Non-pigmented ciliary epithelial cell (primary cell): Measurements from ENCODE around the gene PEX7.
"Not testable (repeated sequence)": the region's sequence is repeated elsewhere in the genome, so short reads cannot be mapped to it uniquely, and the experiment has no call there.

Experiments used
- DNase-seq: peaks from one replicate; pipeline ENCODE4 v3.0.0-alpha.2; 2010; ENCODE audit warnings: low read depth

The PEX7 gene

GRCh38 chr6:136950436-136951126, 128.2 kb downstream of the PEX7 start:
- DNase-seq = no peak

GRCh38 chr6:136952714-136953260, 130.4 kb downstream of the PEX7 start:
- no peak for DNase-seq

DNA sequence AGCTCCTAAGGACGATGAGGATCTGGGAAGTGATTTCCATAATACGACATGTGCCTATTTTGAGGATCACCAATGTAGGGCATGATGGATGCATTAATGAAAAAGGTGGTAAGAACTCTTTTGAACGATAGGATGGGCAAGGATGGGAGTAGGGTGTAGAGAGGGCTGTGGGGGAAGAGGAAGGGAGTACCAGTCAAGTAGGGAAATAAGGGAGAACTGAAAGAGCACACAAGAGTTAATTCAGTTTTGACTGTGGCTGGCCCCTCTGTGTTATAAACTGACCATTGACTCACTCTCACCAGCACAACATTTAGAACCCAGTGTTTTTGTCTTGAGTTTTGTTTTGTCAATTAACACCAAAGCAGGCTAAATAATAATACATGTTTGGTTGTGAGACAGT, 132.7 kb downstream of the PEX7 start:
- DNase-seq = no peak

DNA sequence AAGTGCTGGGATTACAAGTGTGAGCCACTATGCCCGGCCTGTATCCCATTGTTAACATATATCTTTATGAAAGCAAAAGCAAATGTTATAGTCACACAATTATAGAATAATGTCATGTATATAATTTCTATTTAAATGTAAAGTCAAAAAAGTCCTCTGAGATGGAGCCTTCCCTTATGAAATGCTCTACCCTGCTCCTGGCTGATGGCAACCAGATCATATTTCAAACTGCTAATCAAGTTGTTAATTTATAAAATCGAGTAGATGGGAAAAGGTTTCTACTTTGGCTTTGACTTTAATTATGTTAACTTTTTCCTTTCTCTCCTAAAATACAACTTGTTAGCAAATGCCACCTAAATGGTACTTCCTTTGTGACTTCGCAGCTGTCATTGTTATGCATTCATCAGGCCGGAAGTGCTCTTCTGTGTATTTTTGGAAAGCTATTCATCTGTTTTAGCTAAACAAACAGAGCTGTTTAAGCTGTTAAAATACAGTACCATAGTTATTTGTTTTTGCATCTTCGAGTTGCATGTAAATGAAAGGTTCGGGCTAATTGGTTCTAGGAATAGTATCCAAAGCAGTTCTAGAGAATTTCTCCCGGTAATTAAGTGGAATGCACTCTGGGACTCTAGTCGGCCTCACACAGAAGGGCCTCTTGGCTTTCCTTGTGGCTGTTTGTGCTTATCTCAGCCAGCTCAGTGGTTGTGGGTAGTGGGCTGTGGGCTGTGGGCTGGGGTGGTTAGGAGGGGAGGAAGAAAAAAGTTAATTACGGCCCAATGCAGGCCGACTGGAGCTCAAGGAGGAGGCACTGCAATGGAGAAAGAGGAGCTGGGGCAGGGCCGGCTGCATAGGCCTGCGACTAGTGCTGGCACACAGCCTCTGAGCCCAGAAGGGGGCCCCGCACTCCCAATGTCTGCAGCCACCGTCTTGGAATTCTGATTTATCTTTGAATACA, 134.5 kb downstream of the PEX7 start:
- no peak for DNase-seq

GRCh38 chr6:136958168-136958567, 135.8 kb downstream of the PEX7 start:
- no peak for DNase-seq

DNA sequence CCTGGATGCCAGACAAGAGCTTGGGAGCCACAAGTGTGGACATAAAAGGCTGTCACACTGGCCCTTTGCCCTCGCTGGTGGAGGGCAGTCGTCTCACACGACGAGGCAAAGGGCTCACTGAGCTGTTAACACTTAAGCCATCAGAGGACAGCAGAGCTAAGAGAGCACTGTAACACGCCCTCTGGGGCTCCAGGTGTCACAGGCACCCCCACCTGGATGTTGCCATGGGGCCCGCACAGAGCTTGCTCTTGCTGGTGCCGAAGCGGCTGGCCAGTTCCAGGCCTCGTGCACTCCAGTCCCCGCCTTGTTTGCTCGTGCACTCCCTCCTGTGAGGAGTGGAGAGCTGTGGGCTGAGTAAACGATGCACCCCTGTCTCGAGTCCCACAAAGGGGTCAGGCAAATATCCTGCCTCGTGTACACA, 137.1 kb downstream of the PEX7 start:
- DNase-seq = no peak

GRCh38 chr6:136959935-136960334, 137.5 kb downstream of the PEX7 start:
- DNase-seq = not testable (repeated sequence)

GRCh38 chr6:136960781-136961180, 138.4 kb downstream of the PEX7 start:
- no peak for DNase-seq

- no peak for DNase-seq
These were observed 139.5 kb downstream of the PEX7 start for GRCh38 chr6:136961848-136962247.

DNA sequence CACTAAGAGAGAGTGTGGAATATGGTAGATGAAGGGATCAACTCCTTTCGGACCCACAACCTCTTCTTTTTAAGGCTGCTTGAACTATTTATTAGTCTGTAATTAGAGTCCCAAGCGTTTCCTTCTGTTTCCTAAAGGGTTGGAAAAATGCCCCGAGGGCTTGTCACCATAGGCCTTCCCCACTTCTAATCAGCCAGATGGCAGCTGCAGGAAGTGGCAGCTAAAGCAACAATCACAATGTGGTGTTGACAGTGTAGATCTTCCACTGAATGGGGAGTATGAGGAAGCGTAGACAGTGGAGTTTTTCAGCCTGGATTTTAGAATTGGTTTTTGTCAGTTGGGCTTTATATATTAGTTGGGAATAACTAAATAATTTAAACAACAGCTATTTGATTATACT, 140.3 kb downstream of the PEX7 start:
- no peak for DNase-seq

DNA sequence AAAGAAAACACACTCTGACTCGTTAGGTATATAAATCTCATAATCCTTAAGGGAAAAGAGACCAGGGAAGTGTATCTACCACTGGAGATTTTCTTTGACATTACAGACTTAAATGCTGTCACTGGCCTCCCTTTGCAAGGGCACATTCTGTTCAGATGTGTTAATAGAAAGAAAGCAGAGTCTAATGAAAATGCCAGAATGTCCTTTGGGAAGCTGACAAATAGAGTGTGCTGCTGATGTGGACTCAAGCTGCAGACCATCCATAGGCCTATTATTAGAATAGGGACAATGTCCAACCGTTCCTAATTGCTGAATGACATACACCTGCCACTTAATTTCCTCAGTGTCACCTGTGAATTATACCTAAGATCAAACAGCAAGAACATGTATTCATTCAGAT, 140.9 kb downstream of the PEX7 start:
- no peak for DNase-seq
